NCI-H2081 treated with DMSO at 0.1 percent for 48 hours (cell line): Measurements from ENCODE around the gene KDM4D.
"Not testable (repeated sequence)": the region's sequence is repeated elsewhere in the genome, so short reads cannot be mapped to it uniquely, and the experiment has no call there.

Source experiments
- DNase-seq: peaks from one replicate; lab custom pipeline; 2025; lab: John Stamatoyannopoulos, UW

Gene KDM4D

DNA sequence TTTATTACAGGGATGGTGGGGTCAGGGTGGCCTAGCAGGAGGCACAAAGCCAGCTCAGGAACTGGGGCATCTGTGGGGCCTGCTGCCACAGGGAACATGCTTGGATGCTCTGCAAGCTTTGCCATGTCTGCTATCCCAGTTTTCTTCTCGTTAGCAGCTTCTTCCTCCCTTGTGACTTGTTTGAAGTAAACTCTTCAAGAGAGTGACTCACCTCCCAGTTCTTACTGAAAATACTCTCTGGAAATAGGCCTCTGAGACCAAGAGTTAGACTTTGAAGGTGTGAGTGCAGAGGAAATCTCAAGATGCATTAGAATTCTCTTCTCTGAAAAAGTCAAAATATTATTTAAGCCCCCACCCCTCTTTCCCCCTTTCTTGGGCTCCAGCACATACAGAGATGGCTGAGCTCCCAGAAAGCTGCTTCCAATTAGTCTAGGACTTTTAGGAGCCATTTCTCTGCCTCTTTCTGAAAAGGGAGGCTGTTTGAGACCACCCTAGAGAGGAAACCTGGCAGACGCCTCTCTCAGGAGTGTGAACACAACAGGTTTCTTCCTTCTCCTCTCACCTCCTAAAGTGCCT lies 15.3 kb upstream of the KDM4D start:
- DNase-seq: no peak

DNA sequence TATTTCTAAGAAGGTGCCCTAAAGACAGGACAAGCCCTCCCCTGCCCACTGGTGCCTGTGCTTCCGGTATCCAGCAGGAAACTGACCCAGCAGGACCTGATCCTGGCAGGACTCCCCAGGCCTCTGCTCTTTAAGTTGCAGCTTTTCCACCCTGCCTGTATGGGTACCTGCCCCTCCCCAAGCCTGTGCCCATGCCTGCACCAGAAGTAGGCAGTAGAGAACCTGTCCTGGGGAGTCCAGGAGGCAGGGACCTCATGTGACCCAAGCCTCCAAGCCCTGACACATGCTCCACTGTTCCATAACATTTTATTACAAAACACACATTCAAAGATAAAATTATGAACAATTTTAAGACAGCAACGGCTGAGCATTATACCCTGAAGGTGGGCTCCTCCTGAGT lies 14.3 kb upstream of the KDM4D start:
- no peak for DNase-seq

GRCh38 chr11:94960488-94960887 lies 13.0 kb upstream of the KDM4D start:
- DNase-seq: no peak

DNA sequence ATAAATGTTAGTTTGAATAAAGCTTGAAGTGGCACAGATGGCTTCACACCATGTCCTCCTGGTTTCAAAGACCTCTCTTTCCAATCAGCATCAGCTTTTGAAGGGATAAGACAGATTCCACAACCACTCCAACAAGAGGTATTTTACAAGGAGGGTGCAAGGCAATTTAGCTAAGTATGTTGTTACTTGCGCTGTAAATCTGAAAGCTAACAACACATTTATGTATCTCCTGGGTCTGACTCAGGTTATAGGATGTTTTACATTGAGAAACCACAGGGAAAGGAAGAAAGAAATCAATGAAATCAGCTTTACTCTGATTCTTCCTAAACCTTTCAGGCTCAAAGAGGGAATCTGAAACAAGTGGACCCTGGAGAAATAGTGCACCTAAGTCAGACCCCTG lies 12.3 kb upstream of the KDM4D start:
- no peak for DNase-seq

- DNase-seq: no peak
These were observed 8.6 kb upstream of the KDM4D start for GRCh38 chr11:94964934-94965333.

DNA sequence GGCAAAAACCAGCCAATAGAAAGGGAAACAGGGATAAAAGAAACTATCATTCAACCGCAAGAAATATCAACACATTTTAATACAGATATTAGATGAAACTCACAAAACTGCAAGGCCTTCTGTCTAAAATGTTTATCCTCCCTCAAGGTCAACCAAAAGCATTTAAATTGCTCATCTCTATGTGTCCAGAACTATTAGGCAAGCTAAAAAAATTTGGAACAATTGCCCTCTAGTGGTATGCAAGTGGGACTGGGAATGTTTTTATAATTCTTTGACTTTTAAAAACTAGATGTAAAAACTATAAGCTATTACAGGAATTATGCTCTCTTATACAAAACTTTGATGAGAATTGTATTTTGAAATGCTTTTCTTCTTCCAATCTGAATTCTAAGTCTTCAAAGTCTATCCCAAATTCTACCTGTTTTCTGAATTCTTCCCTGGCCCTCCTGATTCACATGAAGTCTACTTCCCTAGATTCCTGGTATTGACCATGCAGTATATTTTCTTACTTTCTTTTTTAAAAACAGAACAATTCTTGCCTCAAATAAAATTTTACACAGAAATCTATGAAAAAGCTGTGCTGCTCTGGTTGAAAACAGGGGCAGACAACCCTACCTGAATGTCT lies 5.1 kb upstream of the KDM4D start:
- DNase-seq: no peak

DNA sequence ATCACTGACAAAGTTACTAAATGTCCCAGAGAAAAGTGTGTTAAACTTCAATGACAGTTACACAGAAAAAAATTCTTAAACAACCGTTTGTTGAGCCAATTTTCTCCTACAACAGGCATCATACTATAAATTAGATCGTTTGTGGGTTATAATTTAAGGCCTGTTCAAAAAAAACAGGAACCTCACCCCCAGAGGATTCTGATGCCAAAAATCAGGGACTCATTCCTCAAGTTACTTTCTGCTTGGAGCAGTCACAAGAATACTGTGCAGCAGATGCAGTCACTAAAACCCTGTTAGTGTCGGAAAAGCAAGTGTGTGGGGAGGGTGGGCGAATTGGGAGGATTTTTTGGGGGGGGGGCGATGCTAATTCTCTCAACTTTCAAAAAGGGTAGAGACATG lies 810 bp upstream of the KDM4D start:
- no peak for DNase-seq

DNA sequence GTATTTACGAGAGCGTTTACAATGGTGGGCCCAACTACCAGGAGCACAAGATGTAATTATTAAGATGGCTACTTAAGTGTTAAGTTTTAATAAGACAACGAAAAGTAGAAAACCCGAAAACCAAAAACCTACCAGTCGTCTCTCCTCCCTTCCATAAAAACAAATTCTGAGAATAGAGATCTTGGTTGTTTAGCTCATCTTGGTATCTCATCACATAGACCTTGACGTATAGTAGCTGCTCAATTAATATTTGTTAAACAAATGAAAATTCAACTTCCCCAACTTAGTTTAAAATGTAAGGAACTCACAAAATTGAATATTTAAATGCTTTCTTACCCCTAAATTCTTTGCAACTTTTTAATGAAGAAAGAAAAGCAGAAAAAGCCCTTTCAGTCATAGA lies 669 bp downstream of the KDM4D start:
- no peak for DNase-seq

GRCh38 chr11:94975599-94975998 lies 2.1 kb downstream of the KDM4D start:
- no peak for DNase-seq

DNA sequence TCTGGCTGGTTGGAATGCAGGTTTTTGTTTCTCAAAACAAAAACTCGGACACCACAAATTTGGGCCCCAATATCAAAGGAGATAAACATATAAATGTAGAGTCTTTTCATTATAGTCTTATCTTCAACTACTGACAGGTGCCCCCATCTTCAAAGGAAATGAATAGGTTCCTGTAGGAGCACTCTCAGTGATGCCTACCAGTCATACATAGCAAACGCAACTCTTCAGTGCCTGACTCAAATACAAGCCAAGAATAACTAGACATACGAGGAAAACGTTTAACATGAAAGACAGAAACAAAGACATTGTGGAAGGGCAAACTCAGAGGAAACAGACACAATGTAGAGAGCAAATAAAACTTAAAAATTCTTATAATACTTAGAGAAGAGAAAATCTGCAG lies 13.9 kb downstream of the KDM4D start:
- DNase-seq: no peak

DNA sequence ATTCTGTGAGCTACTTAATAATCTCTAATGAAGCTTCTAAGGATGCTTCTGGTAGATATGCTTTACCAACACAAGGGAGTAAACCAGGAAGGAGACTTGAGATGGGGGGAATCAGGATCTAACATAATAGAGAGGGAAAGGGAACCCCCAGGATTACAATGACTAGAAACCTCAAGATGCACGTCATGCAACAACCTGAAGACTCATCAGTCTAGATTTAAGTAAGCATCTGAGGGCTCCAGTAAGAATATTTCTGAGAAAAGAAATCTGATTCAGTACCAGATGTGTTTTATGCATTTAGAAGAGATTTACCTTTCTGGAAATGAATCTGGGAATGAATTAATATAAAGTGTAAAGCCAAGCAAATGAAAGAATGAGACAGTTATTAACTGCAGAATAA lies 15.2 kb downstream of the KDM4D start:
- DNase-seq: no peak

- DNase-seq: no peak
These were observed 20.0 kb downstream of the KDM4D start for GRCh38 chr11:94993400-94993943.

DNA sequence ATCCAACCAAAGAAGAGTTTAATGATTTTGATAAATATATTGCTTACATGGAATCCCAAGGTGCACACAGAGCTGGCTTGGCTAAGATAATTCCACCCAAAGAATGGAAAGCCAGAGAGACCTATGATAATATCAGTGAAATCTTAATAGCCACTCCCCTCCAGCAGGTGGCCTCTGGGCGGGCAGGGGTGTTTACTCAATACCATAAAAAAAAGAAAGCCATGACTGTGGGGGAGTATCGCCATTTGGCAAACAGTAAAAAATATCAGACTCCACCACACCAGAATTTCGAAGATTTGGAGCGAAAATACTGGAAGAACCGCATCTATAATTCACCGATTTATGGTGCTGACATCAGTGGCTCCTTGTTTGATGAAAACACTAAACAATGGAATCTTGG lies 23.9 kb downstream of the KDM4D start:
- DNase-seq: no peak

GRCh38 chr11:94998285-94998684 lies 24.8 kb downstream of the KDM4D start:
- DNase-seq: no peak

DNA sequence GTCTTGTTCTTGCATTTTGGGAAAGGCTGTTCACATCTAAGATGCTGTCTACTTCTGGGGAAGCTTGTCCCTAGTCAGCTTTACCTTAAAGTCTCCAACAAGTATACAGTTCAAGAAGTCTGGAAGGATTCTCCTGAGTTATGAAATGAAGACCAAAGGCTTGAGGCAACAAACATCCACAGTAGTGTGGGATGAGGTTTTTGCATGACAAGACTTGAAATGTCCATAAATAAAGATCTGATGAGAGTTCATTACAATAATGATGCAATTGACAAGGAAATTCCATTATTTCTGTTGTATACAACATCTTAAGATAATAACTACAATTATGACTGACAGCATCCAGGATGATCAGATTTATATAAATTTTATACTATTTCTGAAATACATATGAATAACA lies 30.2 kb downstream of the KDM4D start:
- DNase-seq: no peak

DNA sequence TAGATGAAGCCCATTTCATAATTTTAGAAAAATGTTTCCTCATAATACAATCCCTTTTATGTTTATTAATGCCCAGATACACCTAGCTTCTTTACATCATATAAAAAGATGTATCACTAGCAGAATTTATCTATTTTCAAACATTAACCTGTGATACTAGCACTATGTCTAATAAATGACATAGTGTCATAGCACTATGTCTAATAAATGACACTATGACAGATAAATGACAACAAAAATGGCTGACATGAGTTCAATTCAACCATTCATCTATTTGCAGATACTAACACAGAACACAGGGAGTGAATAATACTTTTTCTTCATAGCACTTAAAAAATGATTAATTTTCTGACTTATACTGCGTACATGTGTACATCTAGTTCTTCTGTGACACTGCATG lies 32.1 kb downstream of the KDM4D start:
- no peak for DNase-seq

DNA sequence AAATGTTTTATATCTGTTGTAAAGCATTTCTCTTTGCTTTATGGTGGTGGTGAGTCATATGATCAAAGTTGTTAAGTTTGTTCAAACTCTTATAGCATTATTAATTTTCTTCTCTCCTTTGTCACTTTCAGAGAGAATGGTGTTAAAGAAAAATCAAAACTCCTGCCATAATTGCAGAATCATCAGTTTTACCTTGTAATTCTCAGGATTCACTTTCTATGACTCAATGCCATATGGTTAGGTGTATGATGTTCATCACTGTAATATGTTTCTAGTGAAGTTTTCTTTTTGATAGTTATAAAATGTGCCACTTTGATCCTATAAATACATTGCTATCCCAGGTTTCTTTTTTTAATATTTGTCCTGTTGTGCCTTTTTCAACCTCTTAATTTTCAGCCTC lies 37.9 kb downstream of the KDM4D start:
- no peak for DNase-seq

DNA sequence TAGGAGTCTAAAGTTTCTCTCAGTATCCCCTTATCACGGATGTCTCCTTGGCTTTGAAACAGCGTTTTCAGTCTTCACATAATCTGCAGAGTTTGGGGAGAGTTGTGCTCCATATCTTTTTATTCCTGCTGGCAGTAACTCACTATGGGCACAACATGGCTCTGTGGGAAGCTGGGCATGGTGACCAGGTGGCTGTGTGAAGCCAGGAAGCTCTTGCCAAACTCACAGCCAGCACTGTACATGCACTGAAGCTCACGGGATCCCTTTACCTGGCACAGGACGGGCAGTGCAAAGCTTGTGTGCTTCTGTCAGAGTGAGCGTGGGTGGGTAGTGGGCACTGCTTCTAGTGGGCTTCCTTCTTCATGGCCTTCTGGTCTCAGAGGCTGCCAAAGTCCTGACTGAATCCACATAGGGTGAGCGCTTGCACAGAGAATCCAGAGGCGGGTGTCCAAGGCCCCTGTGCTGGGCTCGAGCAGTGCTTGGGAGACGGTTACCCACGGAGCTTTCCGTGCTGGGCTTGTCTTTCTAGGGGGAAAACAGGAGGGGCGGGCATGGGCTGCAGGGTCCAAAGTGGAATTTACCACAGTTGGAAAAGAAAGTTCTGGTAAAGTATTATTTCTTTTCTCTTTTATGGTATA lies 40.8 kb downstream of the KDM4D start:
- DNase-seq: no peak

- no peak for DNase-seq
These were observed 42.6 kb downstream of the KDM4D start for GRCh38 chr11:95016139-95016538.

- not testable (repeated sequence) for DNase-seq
These were observed 48.0 kb downstream of the KDM4D start for GRCh38 chr11:95021468-95021867.

DNA sequence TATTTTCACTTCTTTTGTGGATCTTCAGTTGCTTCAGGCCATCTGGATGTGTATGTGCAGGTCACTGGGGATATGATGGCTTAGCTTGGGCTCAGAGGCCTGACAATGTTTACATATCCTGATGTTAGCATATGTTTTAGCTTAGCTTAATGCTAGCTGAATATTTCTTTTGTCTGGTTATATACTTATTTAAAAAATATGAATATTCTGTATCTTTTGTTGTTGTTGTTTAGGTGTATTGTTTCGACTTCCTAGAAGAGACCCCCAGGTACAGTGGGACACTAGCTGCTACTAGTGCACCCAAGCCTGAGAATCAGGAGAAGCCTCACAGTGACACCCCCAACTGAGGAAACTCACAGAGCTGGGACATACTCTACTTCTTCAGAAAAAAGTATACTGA lies 51.4 kb downstream of the KDM4D start, which contains the start of gene KDM4E:
Gene KDM4E, plus strand, starts transcription at position 301 of the 400 bp plus-strand sequence. CDS start 300 bp downstream, outside the sequence.
- DNase-seq: no peak

DNA sequence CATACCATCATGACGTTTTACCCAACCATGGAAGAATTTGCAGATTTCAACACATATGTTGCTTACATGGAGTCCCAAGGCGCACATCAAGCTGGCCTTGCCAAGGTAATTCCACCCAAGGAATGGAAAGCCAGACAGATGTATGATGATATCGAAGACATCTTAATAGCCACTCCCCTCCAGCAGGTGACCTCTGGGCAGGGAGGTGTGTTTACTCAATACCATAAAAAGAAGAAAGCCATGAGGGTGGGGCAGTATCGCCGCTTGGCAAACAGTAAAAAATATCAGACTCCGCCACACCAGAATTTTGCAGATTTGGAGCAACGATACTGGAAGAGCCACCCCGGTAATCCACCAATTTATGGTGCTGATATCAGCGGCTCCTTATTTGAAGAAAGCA lies 52.1 kb downstream of the KDM4D start:
- DNase-seq: not testable (repeated sequence)

GRCh38 chr11:95028357-95028756 lies 54.8 kb downstream of the KDM4D start:
- no peak for DNase-seq
